Parathyroid adenoma (tissue), 2 donors: ENCODE data around the gene CSNK1A1L.

ENCODE experiments used
- H2AFZ ChIP-seq: fragments of 300-600 bp; sonication (generic); one replicate; pipeline ENCODE4 v1.7.0; 2017; ENCODE audit warnings: antibody characterized with exemption, mild to moderate bottlenecking
- H3K27ac ChIP-seq: fragments of 300-600 bp; sonication (generic); one replicate; pipeline ENCODE4 v1.7.0; 2017
- H3K27me3 ChIP-seq: fragments of 300-600 bp; sonication (generic); one replicate; pipeline ENCODE4 v1.7.0; 2017; ENCODE audit warnings: low read length; ENCODE audit not compliant: control insufficient read depth, insufficient read depth
- H3K36me3 ChIP-seq: fragments of 300-600 bp; sonication (generic); one replicate; pipeline ENCODE4 v1.7.0; 2017; ENCODE audit warnings: low read length; ENCODE audit not compliant: control insufficient read depth, insufficient read depth
- H3K4me1 ChIP-seq: fragments of 300-600 bp; sonication (generic); one replicate; pipeline ENCODE4 v1.7.0; 2017; ENCODE audit warnings: control low read depth
- H3K4me2 ChIP-seq: fragments of 300-600 bp; sonication (generic); one replicate; pipeline ENCODE4 v1.7.0; 2017; ENCODE audit warnings: low read length
- H3K4me3 ChIP-seq: fragments of 300-600 bp; sonication (generic); one replicate; pipeline ENCODE4 v1.7.0; 2017; ENCODE audit warnings: low read depth, low read length
- H3K79me2 ChIP-seq: fragments of 300-600 bp; sonication (generic); one replicate; pipeline ENCODE4 v1.7.0; 2017; ENCODE audit warnings: control low read depth
- H3K9ac ChIP-seq: fragments of 300-600 bp; sonication (generic); one replicate; pipeline ENCODE4 v1.7.0; 2017; ENCODE audit warnings: mild to moderate bottlenecking
- H3K9me3 ChIP-seq: fragments of 300-600 bp; sonication (generic); one replicate; pipeline ENCODE4 v1.7.0; 2017; ENCODE audit warnings: low read length; ENCODE audit not compliant: control insufficient read depth
- TF ChIP-seq, protein P1 (sequence below): fragments of 300-600 bp; sonication (generic); IDR thresholded peaks from one replicate; pipeline ENCODE4 v1.7.0; 2017; ENCODE audit warnings: antibody characterized with exemption, mild to moderate bottlenecking
- donor health status: primary hyperparathyroidism.

The CSNK1A1L gene

DNA sequence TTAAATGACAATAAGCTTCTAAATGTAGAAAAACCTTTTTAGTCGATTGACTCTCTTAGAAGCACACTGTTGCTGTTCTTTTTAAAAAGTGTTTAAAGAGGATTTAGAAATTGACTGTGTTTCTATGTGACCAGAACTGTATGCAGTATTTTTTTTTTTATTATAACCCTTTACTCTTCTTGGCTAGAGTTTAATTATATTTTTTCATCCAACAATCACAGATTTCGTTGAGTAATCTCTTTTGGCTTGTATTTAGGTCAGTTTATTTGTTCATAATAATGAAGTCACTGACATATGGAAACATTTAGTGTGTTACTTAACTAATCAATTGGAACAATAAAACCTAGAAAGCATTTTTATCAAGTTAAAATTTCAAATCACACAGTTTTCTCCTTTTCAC is 19.9 kb downstream of the CSNK1A1L start:
- no peaks in the 10 kb centered on the region for H3K79me2 ChIP-seq
- no peaks in the 10 kb centered on the region for H3K9me3 ChIP-seq
- H3K4me2 ChIP-seq, result no peak overlapping the region
- TF ChIP-seq, protein P1, sequence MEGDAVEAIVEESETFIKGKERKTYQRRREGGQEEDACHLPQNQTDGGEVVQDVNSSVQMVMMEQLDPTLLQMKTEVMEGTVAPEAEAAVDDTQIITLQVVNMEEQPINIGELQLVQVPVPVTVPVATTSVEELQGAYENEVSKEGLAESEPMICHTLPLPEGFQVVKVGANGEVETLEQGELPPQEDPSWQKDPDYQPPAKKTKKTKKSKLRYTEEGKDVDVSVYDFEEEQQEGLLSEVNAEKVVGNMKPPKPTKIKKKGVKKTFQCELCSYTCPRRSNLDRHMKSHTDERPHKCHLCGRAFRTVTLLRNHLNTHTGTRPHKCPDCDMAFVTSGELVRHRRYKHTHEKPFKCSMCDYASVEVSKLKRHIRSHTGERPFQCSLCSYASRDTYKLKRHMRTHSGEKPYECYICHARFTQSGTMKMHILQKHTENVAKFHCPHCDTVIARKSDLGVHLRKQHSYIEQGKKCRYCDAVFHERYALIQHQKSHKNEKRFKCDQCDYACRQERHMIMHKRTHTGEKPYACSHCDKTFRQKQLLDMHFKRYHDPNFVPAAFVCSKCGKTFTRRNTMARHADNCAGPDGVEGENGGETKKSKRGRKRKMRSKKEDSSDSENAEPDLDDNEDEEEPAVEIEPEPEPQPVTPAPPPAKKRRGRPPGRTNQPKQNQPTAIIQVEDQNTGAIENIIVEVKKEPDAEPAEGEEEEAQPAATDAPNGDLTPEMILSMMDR, result no peak
- no peaks in the 10 kb centered on the region for H3K27me3 ChIP-seq
- no peak overlapping the region for H3K9ac ChIP-seq
- no peak overlapping the region for H2AFZ ChIP-seq
- no peaks in the 10 kb centered on the region for H3K36me3 ChIP-seq
- no peaks in the 10 kb centered on the region for H3K4me1 ChIP-seq
- no peak overlapping the region for H3K4me3 ChIP-seq
- H3K27ac ChIP-seq, result no peak overlapping the region

DNA sequence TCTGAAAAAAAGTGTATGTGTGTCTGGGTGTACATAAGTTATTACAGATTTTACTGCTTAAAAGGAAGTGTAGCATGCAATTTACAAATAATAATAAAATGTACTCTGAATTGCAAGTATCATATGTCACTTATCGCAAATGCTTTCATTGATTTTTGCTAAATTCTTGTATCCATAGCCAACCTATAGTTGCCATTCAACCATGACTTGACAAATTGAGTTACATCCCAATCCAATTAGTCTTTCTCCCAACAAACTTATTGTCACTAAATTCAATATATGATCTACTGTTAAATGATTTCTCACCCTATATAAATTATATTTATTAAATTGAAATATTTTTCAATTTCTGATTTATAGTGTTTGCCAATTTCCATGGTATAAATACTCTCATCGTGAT is 28.6 kb downstream of the CSNK1A1L start:
- no peak overlapping the region for H3K4me3 ChIP-seq
- TF ChIP-seq, protein P1, result no peak
- no peak overlapping the region for H3K4me2 ChIP-seq

DNA sequence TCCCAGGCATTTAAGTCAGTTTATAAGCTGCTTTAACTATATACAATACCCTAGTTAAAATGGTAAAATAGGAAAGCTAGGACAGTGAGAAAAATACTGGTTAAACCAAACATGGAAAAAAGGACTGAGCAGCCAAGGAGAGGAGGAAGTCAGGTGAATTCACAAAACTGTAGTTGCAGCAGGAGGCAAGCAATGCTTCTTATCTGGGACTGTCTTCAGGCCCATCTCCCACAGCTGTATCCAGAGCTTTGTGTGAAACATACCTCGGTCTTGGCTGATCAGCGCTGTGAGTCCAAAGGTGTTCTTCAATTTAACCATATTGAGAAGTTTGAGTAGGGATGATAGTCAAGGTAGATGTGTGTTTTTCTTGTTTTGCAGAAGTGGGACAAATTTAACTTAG is 30.3 kb downstream of the CSNK1A1L start:
- H2AFZ ChIP-seq, result no peak overlapping the region
- H3K79me2 ChIP-seq, result no peaks in the 10 kb centered on the region
- H3K36me3 ChIP-seq, result no peaks in the 10 kb centered on the region
- H3K4me3 ChIP-seq, result no peak overlapping the region
- TF ChIP-seq, protein P1, result no peak
- H3K9ac ChIP-seq, result no peak overlapping the region
- H3K9me3 ChIP-seq, result no peaks in the 10 kb centered on the region
- no peaks in the 10 kb centered on the region for H3K4me1 ChIP-seq
- H3K4me2 ChIP-seq, result no peak overlapping the region
- no peaks in the 10 kb centered on the region for H3K27me3 ChIP-seq
- no peak overlapping the region for H3K27ac ChIP-seq

More for the DNA sequence above, 28.6 kb downstream of the CSNK1A1L start:
- Histone ChIP-seq H3K27me3 (no peaks in the 10 kb centered on the region), H3K79me2 (no peaks in the 10 kb centered on the region), H3K4me1 (no peaks in the 10 kb centered on the region), H3K9ac (no peak overlapping the region), H3K36me3 (no peaks in the 10 kb centered on the region), H2AFZ (no peak overlapping the region), H3K27ac (no peak overlapping the region), H3K9me3 (no peaks in the 10 kb centered on the region)

DNA sequence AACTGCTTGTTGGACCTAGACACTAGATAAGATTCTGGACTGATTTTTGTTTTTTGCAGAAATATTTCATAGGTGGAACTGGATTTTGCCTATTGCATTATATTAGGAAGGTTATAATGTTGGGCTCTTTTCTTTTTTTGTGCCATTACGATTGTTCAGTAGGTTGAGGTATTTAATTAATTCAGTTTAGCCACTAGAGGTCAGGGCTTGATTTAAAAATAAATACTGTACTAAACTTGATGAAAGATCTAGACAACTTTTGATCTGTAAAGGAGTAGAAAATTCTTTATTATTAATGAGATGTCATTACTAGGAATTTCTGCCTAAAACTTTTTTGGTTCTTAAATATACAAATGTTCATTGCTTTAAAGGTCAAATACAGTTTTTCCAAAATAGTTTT is 30.8 kb downstream of the CSNK1A1L start:
- peak overlapping the region; percentile 39 for H2AFZ ChIP-seq
- TF ChIP-seq, protein P1, result peak; percentile 34
- no peak overlapping the region for H3K4me2 ChIP-seq
- H3K36me3 ChIP-seq, result no peaks in the 10 kb centered on the region
- no peak overlapping the region for H3K4me3 ChIP-seq
- H3K79me2 ChIP-seq, result no peaks in the 10 kb centered on the region
- H3K9me3 ChIP-seq, result no peaks in the 10 kb centered on the region
- no peaks in the 10 kb centered on the region for H3K4me1 ChIP-seq
- no peak overlapping the region for H3K9ac ChIP-seq
- H3K27me3 ChIP-seq, result no peaks in the 10 kb centered on the region
- H3K27ac ChIP-seq, result no peak overlapping the region

DNA sequence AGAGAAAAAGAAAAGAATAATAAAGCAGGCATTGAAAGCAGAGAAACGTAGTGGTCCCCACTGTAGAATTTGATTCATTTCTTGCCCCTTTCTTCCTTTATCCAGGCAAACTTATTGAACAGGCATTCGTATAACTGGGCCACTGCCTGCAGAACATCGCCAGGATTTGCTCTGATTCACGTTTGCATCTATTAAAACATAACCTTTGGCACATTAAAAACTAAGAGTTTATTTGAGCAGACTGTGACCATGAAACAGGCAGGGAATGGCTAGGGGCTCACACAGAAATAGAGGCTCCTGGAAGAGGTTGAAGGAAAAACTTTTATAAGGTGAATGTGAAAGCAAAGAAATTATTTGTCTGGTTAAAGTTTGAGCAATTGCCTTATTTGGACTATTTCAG is 33.4 kb downstream of the CSNK1A1L start:
- H3K27ac ChIP-seq, result no peak overlapping the region
- no peaks in the 10 kb centered on the region for H3K4me1 ChIP-seq
- H3K4me2 ChIP-seq, result no peak overlapping the region
- no peaks in the 10 kb centered on the region for H3K9me3 ChIP-seq
- no peaks in the 10 kb centered on the region for H3K27me3 ChIP-seq
- H2AFZ ChIP-seq, result no peak overlapping the region
- H3K36me3 ChIP-seq, result no peaks in the 10 kb centered on the region
- H3K4me3 ChIP-seq, result no peak overlapping the region
- no peaks in the 10 kb centered on the region for H3K79me2 ChIP-seq
- TF ChIP-seq, protein P1, result no peak
- H3K9ac ChIP-seq, result no peak overlapping the region
